GM10847 (cell line): ENCODE measurements around the gene CCNDBP1.

ENCODE experiments used
- POLR2A ChIP-seq: IDR thresholded peaks from 2 replicates; pipeline ENCODE4 v1.6.1; 2011; ENCODE audit not compliant: insufficient read length; ENCODE audit errors: extremely low read depth

CCNDBP1 gene

DNA sequence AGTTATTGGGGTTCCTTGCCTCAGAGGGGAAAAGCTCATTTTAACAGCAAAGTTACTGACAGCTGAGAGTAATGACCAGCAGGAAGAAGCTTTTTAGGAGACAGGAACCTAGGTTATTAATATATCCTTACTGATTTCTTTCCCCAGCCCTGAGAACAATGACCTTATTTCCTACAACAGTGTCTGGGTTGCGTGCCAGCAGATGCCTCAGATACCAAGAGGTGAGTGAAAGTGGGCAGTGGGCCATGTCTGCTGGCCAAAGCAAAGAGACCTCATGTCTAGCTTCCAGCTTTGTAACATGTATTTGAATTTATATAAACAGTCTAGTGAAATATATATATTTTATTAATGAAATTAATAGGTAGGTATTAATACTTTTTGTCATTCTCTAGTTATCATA, 5.0 kb downstream of the CCNDBP1 start:
- no peak for TF ChIP-seq POLR2A

DNA sequence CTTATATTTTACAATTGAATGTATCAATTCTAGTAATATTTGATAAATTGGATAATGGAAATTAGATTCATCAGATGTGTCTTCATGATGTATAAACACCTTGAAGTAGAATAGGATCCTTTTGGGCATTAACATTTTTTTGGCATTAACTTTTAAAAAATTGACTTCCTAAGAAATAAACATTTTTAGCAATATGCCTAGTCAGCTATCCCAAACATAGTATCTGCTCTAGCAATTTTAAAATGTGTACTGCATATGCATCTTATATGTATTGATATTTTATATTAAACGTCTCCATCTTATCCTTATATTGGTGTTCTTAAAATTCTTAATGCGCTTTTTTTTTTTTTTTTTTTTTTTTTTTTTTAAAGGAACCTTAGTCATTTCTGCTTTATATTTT, 8.5 kb downstream of the CCNDBP1 start:
- no peak for TF ChIP-seq POLR2A

DNA sequence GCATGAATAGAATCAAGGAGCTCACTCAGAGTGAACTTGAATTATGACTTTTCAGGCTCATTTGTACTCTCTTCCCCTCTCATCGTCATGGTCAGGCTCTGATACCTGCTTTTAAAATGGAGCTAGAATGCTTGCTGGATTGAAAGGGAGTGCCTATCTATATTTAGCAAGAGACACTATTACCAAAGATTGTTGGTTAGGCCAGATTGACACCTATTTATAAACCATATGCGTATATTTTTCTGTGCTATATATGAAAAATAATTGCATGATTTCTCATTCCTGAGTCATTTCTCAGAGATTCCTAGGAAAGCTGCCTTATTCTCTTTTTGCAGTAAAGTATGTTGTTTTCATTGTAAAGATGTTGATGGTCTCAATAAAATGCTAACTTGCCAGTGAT, 9.6 kb downstream of the CCNDBP1 start:
- no peak for TF ChIP-seq POLR2A

DNA sequence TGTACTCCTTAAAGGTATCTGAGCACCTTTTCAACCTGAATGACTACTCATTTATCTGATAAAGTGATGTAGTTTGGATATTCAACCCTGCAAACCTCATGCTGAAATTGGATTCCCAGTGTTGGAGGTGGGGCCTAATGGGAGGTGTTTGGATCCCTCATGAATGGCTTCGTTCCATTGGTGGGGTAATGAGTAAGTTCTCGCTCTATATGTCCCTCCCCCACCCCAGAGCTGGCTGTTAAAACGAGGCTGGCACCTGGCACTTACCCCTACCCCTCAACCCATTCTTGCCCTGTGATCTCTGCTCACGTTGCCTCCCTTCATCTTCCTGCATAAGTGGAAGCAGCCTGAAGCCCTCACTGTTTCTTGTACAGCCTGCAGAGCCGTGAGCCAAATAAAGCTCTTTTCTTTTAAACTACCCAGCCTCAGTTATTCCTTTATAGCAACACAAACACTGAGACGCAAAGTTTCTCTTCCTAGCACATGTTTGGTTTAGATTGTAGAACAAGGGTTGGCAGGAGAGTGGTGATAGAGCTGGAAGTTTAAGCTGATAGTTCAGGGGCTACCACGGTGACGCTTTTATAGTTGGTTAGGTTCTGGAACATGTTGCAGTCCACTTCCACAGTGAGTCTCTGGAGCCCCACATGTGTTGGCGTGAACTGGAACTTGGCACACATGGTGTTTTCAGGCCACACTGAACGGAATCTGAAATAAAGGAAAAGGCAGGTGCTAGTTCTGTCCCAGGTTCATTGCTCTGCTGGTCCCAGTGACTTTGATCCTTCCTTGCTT, 11.8 kb downstream of the CCNDBP1 start:
- TF ChIP-seq POLR2A, result no peak

DNA sequence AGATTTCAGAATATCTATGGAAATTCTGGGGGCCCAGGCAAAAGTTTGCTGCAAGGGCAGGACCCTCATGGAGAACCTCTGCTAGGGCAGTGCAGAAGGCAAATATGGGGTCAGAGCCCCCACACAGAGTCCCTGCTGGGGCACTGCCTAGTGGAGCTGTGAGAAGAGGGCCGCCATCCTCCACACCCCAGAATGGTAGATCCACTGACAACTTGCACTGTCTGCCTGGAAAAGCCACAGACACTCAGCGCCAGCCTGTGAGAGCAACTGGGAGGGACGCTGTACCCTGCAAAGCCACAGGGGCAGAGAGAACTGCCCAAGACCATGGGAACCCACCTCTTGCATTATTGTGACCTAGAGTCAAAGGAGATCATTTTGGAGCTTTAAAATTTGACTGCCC, 13.8 kb downstream of the CCNDBP1 start:
- no peak for TF ChIP-seq POLR2A

DNA sequence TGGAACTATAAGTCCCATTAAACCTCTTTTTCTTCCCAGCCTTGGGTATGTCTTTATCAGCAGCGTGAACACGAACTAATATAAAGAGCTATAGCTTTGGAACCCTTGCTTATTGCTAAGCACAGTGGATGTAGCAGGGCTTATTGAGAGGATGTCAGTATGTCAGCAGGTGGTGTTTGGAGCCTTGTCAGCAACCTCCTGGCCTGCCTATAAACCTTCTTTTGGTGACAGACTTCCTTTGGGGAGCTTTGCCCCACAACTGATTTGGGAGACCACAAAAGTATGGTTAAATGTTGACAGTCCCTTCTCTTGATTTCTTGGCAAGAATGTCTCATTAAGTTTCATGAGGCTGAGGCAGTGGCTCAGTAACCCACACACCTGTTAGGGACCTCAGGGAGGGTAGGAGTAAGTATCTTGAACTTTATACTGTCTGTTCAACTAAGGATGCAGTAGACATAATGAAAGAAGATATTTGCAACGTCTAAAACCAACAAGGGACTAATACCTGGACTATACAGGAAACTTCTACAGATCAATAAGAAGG, 14.8 kb downstream of the CCNDBP1 start:
- no peak for TF ChIP-seq POLR2A

DNA sequence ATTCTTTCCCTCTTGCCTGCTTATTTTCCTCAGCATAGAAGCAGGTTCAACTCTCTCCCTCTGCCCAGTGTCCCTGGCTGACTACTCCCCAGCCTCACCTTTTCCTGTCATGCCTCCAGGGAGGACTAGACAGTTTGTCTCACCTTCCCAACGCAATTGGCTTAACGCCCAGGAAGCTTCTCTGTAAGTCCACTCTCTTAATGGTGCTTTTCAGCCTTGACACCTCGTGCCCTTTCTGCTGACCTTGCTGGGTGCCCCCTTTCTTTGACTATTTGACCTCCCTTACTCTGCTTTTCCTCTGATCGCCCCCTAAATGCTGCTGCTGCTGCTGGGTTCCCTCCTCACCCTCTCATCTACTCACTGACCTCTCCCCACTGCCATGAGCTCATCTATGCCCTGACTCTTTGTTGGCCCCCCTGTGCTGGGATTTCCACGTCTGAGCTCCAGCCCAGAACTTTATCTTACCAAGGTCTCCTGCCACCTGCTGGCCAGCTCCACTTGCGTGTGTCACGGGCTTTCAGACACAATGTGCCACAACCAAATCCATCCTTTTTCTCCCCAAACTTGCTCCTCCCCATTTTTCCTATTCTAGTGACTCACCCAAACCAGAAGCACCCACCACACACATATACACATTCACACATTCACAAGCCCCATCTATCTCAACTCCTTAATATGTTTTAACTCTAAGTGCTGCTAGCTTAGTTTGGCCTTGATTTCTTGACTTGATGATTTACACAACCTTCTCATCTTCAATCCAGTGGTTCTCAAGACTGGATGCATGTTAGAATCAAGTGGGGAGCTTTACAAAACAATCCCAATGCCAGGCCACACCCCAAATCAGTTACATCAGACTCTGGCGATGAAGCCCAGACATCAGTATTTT, 19.1 kb downstream of the CCNDBP1 start:
- TF ChIP-seq POLR2A, result no peak

DNA sequence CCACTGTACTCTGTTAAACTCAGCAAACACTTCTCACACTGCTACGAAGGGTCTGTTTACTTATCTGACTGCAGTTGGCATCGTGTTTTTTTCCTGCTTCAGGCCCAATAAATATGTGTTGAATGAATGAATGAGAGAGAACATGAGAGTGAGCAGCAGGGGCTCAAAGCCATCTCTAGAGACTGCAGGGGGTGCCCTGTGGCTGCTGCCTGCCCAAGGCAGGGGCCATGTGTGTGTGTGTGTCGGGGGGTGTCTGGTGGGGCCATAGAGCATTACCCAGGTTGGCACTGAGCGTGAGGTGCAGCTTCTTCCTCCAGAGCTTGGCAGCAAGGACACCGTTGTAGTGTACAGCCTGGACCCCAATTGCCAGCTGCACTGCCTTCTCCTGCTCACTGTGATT, 20.9 kb downstream of the CCNDBP1 start:
- no peak for TF ChIP-seq POLR2A

DNA sequence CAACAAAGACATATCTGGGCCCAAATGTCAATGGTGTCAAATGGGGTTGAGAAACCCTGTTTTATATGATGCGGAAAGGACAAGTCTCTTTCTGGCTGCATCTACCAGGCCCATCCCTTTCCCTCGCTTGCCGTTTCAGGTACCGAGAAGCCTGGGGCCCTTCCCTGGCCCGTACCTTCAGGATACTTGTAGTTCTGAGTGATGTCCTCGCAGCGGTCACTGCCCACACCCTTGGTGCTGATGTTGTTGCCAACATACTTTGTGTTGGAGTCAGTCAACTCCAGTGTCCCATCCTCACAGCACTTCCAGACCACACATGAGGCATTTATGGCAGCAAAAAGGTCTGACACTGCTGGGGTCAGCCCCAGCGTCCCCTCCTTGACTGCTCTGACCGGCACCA, 21.8 kb downstream of the CCNDBP1 start:
- no peak for TF ChIP-seq POLR2A

DNA sequence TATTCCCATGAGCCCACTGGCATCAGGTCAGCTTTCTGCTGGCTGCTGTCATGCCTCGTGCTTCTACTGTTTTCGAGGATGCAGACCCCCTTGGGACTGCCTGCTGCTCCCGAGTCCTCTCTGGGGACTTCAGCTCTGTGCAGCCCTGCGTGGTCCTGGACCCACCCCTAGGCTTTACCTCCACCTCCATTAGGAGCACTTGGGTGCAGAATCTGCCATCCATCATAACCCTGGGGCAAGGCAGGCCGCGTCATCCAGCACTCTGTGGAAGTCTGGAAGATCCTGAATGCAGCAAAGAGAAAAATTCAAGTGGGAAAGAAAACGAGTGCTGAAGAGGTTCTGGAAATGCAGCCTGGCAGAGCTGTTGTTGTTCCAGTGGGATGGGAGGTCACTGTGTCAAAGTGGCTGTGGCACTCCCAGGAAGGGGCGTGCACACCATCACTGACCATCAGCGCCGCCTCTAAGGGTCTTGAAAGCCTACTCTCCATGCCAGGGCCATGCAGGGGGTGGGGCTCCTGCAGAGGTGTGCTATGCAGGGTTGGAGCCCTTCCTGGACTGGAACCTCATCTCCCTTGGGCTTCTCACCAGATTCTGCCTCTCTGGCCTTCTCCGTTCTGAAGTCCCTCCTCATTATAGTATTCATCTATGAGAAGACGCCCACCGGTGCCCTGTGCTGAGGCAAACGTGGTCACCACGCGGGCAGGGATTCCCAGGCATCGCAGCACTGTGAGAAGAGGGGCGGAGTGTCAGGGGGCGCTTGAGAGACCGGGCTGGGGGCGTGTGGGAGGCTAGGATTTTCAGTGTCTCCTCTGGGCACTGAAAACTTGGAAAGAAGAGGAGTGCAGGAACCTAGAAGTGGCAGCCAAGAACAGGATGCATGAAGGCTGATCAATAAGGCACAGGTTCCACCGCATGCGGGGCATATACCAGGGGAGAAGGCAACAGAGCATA, 23.1 kb downstream of the CCNDBP1 start:
- TF ChIP-seq POLR2A, result no peak

DNA sequence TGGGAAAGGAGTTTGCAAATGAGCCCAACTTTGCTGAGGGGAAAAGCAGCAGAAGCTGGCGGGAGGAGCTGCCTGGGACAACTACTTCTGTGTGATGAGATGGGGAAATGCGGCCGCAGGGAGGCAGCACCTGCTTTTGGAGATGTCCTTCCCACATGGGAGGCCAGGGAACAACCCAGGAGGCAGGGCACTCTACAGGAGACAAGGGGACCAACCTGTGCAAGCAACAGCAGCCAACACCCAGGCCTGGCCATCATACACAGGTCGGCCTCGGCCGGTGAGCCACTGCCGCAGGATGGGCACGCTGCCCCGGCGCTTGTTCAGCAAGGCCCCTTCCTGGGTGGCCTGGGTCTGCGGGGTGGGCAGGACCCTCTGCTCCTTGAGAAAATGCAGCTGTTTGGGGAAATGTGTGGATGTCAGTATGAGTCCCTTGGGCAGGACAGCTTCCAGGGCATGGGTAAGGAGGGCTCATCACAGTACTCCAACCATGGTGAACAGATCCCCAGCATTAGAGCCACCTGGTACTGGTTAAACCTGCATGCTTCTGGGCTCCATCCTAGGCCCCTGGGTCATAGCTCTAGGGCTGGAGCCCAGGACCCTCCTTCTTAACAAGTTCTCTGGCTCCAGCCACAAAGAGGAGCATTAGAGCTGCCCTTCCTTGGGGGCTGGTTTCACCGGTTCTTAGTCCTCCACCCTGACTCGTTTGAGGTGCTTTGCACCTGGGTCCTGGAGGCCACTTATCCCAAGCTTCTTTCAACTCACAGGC, 24.0 kb downstream of the CCNDBP1 start:
- no peak for TF ChIP-seq POLR2A

DNA sequence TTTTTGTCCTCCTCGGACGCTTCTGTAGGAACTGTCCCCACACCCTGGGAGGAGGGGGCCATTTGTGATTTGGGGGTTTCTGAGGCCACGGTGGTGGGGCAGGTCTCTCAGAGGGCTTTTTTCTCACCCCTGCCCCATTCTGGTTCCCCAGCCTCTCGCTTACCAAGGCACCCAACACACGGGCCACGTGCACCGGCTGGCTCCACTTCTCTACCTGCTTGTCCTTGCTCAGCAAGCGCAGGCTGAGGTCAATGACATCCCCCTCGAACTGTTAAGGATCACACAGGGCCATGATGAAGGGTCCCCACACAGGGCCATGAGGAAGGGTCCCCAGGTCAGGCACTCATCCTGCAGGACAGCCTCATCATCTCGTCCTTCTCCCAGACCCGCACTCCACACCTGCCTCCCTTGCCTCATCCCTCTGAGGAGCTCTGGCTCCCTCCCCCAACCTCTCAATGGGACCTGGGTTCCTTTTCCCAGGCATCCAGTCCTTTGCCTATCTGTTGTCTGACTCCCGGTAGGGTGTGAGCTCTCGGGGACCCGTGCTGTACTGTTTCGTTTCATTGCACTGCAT, 25.1 kb downstream of the CCNDBP1 start:
- no peak for TF ChIP-seq POLR2A

DNA sequence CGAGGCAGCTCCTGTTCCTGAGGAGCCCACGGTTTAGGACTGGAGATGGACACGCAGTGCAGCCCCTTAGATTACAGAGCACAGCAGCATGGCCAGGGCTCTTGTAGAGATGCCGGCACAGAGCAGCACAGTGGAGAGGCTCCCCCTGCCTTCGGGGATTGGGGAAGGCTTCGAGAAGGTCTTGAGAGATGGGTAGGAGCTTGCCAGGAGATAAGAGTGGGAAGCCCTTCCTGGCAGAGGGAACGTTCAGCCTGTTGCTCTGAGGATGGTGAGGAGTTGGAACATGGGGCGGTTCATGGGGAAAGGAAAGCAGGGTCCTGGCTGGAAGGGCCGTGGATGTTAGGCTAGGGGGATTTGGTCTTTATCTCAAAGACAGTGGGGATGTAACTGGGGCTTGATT, 25.6 kb downstream of the CCNDBP1 start:
- no peak for TF ChIP-seq POLR2A

DNA sequence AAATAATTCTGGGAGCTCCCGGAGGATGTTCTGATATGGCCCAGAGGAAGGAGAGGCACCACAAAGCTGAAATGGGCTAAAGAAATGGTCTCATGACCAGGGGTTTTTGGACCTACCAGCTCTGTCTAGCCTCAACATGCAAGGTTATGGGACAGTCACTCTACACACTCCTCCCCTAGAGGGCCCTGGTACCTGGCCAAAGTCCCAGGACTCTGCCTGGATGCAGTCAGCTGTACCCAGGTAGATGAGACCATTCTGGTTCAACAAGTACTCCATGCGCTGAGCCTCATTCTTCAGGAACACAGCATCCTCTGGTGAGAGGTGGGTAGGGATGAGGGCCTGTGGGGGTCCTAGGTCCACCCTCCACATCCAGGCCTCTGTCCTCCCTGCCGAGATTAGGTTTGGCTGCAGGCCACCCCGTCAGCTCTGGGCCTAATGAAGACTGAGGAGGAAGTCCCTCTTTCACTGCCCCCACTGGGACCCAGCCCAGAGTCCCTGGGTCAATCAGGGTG, 26.1 kb downstream of the CCNDBP1 start:
- TF ChIP-seq POLR2A, result no peak

DNA sequence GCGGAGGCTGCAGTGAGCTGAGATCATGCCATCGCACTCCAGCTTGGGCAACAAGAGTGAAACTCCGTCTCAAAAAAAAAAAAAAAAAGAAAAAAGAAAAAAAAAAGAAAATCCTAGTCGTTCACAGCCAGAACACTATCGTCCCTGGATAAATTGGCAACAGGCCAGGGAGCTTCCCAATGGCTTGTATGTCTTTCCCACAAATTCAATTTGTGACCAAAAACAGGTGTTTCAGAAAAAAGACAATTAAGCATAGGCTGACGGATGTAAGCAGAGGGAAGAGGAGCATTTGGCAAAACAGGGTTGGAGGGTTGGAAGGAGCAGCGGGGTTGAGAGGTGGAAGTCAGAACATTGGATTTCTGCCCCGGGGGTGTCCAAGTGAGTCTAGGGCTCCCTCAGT, 27.1 kb downstream of the CCNDBP1 start:
- TF ChIP-seq POLR2A, result no peak
